GM18499 (cell line): ENCODE measurements around the gene MYO19.
"Not testable (repeated sequence)": the region's sequence is repeated elsewhere in the genome, so short reads cannot be mapped to it uniquely, and the experiment has no call there.

Experiments used
- ATAC-seq: cut with Tn5 transposase; IDR thresholded peaks from one replicate; pipeline ENCODE4 v1.9.1; 2021; ENCODE audit warnings: moderate number of reproducible peaks; ENCODE audit not compliant: insufficient read depth, unreplicated experiment

MYO19 gene

DNA sequence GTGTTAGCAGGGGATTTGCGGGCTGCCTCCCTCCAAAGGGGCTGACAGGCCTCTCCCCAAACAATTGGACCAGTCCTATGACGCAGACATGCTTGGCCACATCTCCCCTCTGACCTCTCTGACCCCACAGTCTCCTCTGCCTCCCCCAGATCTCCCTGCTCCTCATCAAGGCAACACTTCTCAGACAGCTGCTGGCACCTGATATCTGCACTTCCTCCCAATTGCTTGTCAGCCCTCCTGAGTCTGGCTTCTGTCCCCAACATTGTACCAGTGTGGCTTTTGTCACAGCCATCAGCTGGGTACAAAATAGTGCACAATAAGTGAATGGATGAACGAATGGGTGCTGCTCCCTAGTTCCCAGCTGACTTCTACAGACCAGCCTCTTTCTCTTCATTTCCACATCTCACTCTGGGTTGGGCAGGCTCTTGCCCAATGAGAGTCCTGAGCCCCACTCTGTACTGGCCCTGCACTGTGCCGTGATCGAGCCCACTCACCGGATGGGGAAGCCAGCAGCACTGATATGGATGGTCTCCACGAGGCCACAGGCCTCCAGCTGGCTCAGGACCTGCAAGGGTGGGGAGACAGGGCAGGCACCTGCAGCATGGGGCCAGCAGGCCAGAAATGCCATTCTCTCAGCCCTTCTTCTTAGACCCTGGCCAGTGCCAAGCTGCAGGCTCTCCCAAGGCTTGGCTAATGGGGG, 31.1 kb downstream of the MYO19 start:
- no peak for ATAC-seq

GRCh38 chr17:36501963-36502362, 32.7 kb downstream of the MYO19 start:
- no peak for ATAC-seq

GRCh38 chr17:36501351-36501750, 33.3 kb downstream of the MYO19 start:
- no peak for ATAC-seq

DNA sequence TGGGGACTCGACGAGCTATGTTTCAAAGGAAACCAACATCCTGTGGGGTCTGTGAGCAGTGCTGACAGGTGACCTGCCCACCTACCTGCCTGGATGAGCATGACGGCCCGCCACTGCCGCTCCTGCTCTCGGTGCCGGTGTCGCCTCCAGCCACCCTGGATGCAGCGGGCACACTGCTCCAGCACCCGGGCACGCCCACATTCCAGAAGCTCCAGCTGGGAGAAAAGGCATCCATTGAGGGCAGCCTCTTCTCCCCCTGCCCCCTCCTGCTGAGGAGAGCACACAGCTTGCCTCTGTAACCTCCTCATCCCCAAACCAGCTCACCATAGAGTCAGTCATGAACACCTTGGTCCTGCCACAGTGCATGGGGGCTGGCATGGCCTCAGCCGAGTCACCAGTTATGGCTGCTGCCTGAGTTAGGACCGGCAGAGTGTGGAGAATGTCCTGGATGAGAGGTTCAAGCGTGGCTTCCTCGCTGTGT, 33.9 kb downstream of the MYO19 start:
- ATAC-seq: no peak

DNA sequence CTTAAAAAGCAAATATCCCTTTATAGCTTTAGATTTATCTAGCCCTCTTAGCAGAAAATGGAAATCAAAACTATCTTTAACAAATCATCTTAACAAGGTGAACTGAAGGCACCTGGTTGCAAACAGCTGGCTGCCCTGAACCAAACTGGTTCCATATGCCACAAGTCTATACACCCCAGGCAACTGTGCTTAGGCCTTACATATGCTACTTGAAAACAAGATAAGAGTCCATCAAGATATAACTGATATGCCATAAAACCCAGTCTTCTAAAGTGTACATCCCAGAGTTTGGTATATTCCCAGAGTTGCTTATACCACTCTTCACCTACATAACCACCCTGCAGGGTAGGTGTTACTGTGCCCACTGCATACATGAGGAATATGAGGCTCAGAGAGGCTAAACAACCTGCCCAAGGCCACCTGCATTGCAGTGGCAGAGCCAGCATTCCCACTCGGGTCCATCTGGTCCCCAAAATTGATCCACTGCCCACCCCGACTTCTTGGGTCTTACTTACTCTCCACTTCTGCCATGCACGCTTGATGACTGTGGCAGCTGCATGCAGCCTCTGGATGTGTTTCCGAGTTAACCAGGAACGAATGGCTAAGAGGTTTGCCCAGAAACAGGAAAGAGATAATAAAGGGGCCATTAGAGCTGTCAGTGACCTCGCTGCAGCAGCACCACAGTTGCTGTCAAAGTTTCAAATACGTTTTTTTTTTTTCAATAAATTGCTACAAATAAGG, 35.9 kb downstream of the MYO19 start:
- no peak for ATAC-seq

DNA sequence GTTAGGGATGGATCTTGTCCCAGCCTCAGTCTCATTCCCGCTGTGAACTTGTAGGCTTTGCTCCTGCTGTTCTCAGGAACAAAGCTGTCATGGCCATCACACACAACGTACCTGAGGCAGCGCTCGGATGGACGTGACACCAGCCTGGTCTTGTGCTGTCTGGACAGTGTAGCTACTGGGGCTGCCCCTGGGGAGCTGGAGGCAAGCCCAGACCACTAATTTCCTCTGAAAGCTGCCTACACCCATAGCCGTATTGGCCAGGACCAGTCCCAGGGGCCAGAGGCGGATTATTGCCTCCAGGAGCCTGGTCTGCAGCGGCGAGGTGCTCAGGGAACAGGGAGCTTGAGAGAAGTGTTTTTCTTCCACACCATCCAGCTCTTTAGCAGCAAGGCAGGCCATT, 36.5 kb downstream of the MYO19 start:
- no peak for ATAC-seq

GRCh38 chr17:36496018-36496789, 38.5 kb downstream of the MYO19 start:
- no peak for ATAC-seq

DNA sequence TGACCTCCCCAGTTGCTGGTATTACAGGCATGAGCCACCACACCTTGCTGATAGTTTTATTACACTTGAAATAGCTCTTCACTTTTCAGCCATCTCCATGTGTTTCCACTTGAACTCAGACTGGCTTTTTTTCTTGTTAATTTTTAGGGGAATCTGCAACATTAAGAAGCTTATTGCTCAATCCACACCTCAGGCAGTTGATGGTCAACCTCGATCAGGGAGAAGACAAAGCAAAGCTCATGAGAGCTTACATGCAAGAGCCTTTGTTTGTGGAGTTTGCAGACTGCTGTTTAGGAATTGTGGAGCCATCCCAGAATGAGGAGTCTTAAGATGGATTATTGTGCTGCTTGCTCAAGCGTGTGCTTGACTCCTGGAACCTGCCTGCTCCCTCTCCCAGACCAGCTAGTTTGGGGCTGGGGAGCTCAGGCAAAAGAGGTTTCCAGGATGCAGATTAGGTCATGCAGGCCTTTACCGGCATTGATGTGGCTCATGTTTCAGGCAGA, 39.5 kb downstream of the MYO19 start:
- ATAC-seq: no peak

- no peak for ATAC-seq
Observed at GRCh38 chr17:36494674-36495073, 40.0 kb downstream of the MYO19 start.

- ATAC-seq: no peak
Observed at GRCh38 chr17:36493956-36494355, 40.7 kb downstream of the MYO19 start.

DNA sequence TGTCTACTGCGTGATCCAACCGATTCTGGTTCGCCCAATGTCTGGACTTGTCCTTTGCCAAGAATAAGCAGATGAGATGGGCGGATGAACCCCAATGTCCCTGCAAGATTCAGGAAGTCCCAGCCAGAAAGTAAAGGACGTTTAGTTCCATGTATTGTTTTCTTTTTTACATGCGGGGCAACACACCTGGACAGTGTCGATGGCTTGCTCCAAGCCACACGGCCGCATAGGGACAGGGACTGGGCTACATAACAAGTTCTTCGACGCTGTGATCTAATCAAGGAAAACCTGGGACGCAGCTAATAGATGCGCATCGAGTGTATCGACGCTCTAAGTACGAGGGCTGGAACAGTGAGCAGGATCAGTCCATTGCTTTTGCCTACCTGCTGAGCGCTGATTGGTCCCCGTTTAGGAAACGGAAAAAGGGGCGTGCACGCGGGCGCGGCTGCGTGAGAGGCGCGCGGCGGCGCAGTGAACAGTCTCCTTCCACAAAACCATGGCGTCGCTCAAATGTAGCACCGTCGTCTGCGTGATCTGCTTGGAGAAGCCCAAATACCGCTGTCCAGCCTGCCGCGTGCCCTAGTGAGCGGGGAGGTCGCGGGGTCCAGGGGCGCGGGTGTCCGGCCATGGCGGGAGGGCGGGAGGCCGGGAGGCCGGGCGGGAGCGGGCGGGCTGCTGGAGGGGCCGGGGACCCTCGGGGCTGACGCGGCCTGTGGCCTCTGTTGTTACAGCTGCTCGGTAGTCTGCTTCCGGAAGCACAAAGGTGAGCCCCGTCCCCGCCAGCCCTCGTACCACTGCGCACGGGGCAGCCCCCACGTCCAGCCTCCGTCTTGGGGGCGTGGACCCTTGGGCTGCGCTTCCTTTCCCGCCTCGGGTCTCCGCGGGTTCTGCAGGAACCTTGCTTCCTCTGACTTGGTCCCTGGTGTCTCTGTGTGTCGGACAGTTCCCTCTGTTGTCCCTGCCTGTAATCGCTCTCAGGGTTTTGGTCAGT, 48.2 kb downstream of the MYO19 start, which contains the start of gene ZNHIT3:
TSS of gene ZNHIT3 (plus strand) at position 478 of the 991 bp plus-strand sequence. CDS start at position 497, 19 bp downstream.
- ATAC-seq: peak; percentile 51

DNA sequence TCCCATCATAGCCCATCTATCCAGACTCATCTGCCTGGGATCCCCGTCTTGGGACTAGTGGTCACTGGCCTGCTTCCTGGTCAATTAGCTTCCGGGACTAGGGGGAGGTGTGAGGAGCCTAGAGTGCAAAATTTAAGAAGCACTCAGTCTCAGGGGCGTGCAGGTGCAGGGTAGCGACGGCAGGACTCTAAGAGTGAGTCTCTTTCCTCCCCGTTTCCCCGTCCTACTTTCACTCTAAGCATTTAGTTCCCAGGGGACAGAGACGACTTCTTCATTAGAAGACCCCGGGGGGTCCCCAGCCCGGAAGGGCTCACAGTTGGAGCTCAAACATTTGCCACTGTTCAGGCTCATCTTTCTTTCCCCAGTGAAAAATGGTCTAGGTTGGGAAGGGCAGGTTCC, 48.9 kb downstream of the MYO19 start:
- no peak for ATAC-seq

GRCh38 chr17:36485027-36485426, 49.6 kb downstream of the MYO19 start:
- ATAC-seq: no peak

DNA sequence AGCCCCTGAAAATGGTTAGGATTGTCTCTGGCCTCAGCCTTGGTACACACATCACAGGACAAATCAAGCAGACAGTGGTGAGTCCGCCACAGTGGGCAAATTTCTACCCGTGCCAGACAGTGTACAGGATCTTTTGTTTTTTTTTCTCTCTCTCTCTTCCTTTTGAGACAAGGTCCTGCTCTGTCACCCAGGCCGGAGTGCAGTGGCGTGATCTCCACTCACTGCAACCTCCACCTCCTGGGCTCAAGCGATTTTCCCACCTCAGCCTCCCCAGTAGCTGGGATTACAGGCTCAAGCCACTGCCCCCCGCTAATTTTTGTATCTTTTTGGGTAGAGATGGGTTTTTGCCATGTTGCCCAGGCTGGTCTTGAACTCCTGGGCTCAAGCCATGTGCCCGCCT, 50.6 kb downstream of the MYO19 start:
- ATAC-seq: not testable (repeated sequence)

GRCh38 chr17:36482611-36483504, 51.8 kb downstream of the MYO19 start:
- ATAC-seq: no peak

DNA sequence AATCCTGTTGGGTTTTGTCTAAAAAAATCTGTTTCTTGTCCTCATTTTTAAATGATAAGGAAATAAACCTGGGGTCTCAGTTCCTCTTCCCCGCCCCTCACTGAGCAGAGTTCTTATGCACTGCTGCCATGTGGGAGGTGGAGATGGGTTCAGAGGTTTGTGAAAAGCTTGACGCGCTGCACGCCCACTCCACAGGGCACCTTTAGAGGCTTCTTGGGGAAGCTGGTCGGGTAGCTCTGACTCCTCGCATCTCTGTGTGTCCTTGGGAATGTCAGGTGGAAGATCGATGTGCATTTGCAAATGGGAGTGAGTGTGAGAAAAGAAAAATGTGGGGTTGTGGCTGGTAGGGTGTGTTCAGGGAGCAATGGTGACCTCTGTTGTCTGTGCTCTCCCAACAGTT, 52.8 kb downstream of the MYO19 start:
- no peak for ATAC-seq

- ATAC-seq: no peak
Observed at GRCh38 chr17:36475346-36475970, 59.2 kb downstream of the MYO19 start.

- no peak for ATAC-seq
Observed at GRCh38 chr17:36474571-36474970, 60.1 kb downstream of the MYO19 start.
